Stomach (tissue), 4 donors: ENCODE data around the gene DOCK9.

Source experiments
- POLR2A ChIP-seq, 4 donors: fragments of 450-650 bp; IDR thresholded peaks; one replicate each; pipeline ENCODE4 v1.6.1; 2016; ENCODE audit warnings: antibody characterized with exemption in 4 of 4, control low read depth in 2 of 4, mild to moderate bottlenecking in 1 of 4, moderate library complexity in 1 of 4
- TF ChIP-seq, protein P1 (sequence below), 7 experiments: fragments of 450-650 bp in 4 of 7; fragments of 200-600 bp in 3 of 7; sonication (generic) in 3 of 7; IDR thresholded peaks; one replicate each; pipeline ENCODE4 v1.5.1; 2016 to 2019; ENCODE audit warnings: antibody characterized with exemption in 7 of 7, control low read depth in 2 of 7, mild to moderate bottlenecking in 1 of 7

DNA sequence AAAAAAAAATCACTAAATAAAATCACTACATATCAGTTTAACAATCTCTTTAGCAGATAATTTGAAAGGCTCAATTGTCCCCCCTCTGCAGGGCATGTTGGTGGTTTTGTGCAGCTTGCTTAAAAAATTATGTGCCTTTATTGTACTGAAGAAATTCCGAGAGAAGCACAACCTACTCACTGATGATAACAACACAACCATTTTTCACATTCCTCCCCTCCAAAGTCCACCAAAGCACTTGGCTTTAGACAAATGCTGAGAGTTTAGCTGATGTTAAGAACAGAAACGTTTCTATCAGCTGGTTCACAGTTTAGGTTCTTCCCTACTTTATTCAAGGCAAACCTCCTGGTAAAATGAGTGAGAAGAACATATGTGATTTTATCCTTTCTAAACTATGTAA, 923 bp downstream of the DOCK9 start:
- TF ChIP-seq, protein P1, sequence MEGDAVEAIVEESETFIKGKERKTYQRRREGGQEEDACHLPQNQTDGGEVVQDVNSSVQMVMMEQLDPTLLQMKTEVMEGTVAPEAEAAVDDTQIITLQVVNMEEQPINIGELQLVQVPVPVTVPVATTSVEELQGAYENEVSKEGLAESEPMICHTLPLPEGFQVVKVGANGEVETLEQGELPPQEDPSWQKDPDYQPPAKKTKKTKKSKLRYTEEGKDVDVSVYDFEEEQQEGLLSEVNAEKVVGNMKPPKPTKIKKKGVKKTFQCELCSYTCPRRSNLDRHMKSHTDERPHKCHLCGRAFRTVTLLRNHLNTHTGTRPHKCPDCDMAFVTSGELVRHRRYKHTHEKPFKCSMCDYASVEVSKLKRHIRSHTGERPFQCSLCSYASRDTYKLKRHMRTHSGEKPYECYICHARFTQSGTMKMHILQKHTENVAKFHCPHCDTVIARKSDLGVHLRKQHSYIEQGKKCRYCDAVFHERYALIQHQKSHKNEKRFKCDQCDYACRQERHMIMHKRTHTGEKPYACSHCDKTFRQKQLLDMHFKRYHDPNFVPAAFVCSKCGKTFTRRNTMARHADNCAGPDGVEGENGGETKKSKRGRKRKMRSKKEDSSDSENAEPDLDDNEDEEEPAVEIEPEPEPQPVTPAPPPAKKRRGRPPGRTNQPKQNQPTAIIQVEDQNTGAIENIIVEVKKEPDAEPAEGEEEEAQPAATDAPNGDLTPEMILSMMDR (IDR thresholded peaks at IDR 0.05), result no peak
- no peak for TF ChIP-seq POLR2A (IDR thresholded peaks at IDR 0.05)
